ENCODE measurements around the gene GASK1A. TPM values are rescaled to one million over a fixed set of nuclear protein-coding genes. Genes with fewer than 3 reads are reported as not detected.

GASK1A gene
- polyA plus RNA-seq, 2 donors = 0.71 to 1.1 TPM

- H3K9me3 ChIP-seq (ENCODE audit: control insufficient read depth in 2 of 2, insufficient read depth in 1 of 2, low read depth in 1 of 2, low read length in 1 of 2) = peaks cover 0 to 3% of the 10 kb centered on the region in 2 donors
- WGBS, 2 donors = 88 to 89% methylated on average over 5 of the region's 5 CpGs
- peaks cover 0 to 8% of the 10 kb centered on the region in 2 donors for H3K36me3 ChIP-seq (ENCODE audit: control insufficient read depth in 2 of 2, insufficient read depth in 2 of 2, low read length in 1 of 2)
- H3K4me1 ChIP-seq (ENCODE audit: control insufficient read depth in 2 of 2, insufficient read depth in 2 of 2, low read length in 1 of 2) = no peaks in the 10 kb centered on the region
- H3K27me3 ChIP-seq (ENCODE audit: control insufficient read depth in 1 of 2, insufficient read depth in 2 of 2, low read length in 2 of 2) = no peaks in the 10 kb centered on the region
- no peak overlapping the region for H3K27ac ChIP-seq (ENCODE audit: low read depth in 2 of 2, low read length in 1 of 2)
- H3K4me3 ChIP-seq (ENCODE audit: low read depth in 1 of 2, low read length in 2 of 2) = no peak overlapping the region
These were observed 96.0 kb downstream of the GASK1A start for GRCh38 chr3:43074901-43075689.

DNA sequence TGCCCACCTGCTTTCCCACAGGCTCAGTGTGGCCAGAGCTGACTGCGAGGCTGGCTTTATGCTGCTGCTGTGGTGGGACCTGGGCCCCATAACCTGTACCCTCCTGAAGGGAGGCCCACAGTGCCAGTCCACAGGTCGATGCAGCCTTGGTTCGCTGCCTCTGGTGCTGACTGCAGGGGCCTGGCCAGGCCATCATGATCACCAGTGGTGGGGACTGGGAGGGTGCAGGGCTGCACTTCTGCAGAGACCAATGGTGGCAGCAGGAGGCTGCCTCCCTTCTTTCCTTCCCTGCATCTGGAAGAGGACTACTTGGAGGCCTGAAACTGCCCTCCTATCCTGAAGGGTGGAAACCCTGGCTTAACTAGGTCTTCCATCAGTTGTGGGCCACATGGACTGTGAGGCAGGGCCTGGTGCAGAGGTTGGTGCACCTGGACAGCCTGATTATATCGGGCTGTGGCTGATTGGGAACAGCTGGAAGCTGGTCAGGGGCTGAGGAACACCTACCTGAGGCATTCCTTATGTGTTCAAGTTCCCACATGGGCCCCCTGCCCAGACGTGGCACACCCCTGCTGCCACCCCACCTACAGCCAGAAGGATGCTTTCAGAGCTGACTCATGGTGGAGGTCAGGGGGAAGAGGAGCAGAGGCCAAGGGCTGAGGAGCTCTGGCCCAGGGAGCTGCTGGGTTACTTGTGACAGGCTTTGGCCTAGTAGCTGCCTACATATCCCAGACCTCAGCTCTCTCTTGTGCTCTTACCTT, 97.0 kb downstream of the GASK1A start:
- H3K27me3 ChIP-seq (ENCODE audit: control insufficient read depth in 1 of 2, insufficient read depth in 2 of 2, low read length in 2 of 2) = no peaks in the 10 kb centered on the region
- 70 to 76% methylated on average over 5 of the region's 5 CpGs for WGBS, 2 donors
- peaks cover 0 to 3% of the 10 kb centered on the region in 2 donors for H3K9me3 ChIP-seq (ENCODE audit: control insufficient read depth in 2 of 2, insufficient read depth in 1 of 2, low read depth in 1 of 2, low read length in 1 of 2)
- no peak overlapping the region for H3K4me3 ChIP-seq (ENCODE audit: low read depth in 1 of 2, low read length in 2 of 2)
- H3K27ac ChIP-seq (ENCODE audit: low read depth in 2 of 2, low read length in 1 of 2) = no peak overlapping the region
- H3K36me3 ChIP-seq (ENCODE audit: control insufficient read depth in 2 of 2, insufficient read depth in 2 of 2, low read length in 1 of 2) = peaks cover 3 to 17% of the 10 kb centered on the region in 2 donors
- no peaks in the 10 kb centered on the region for H3K4me1 ChIP-seq (ENCODE audit: control insufficient read depth in 2 of 2, insufficient read depth in 2 of 2, low read length in 1 of 2)

DNA sequence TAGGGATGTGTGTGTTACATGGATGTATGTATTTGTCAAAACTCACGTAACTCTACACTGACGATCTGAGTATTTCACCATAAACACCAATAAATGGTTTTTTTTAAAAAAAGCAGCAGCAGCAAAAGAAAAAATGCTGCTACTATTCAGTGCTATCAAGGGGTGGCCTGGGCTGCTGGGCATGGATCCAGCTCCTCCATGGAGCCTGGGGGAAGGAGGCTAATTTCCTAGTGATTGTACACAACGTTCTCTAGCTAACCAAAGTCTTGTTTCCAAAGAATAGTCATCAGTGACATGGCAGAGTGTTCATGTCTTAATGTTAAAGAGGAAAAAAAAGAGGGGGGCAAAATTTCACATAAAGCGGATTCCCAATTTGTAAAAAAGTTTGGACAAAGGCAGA, 97.7 kb downstream of the GASK1A start:
- no peaks in the 10 kb centered on the region for H3K9me3 ChIP-seq (ENCODE audit: control insufficient read depth in 2 of 2, insufficient read depth in 1 of 2, low read depth in 1 of 2, low read length in 1 of 2)
- H3K4me1 ChIP-seq (ENCODE audit: control insufficient read depth in 2 of 2, insufficient read depth in 2 of 2, low read length in 1 of 2) = no peaks in the 10 kb centered on the region
- no peak overlapping the region for H3K27ac ChIP-seq (ENCODE audit: low read depth in 2 of 2, low read length in 1 of 2)
- H3K27me3 ChIP-seq (ENCODE audit: control insufficient read depth in 1 of 2, insufficient read depth in 2 of 2, low read length in 2 of 2) = no peaks in the 10 kb centered on the region
- H3K4me3 ChIP-seq (ENCODE audit: low read depth in 1 of 2, low read length in 2 of 2) = no peak overlapping the region
- H3K36me3 ChIP-seq (ENCODE audit: control insufficient read depth in 2 of 2, insufficient read depth in 2 of 2, low read length in 1 of 2) = peaks cover 3 to 19% of the 10 kb centered on the region in 2 donors
- WGBS, 2 donors = 78 to 83% methylated on average over 4 of the region's 4 CpGs

DNA sequence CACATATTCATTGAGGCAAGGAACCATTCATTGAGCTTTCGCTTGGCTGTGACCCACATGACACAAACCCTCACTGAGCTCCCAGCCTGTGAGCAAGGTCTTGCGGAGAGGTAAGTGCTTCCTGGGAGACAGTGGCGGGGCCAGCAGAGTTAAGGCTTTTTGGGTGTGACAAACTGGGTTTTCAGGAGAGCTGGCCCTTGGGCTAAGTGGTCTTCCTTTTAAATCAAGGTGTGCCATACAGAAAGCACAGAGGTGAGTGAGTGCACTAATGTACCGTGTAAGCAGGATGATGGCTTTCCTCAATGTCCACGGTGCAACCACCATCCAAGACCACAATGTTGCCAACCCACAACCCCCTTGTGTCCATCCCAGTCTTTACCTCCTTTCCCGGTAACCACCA, 98.2 kb downstream of the GASK1A start:
- H3K36me3 ChIP-seq (ENCODE audit: control insufficient read depth in 2 of 2, insufficient read depth in 2 of 2, low read length in 1 of 2) = peaks cover 3 to 19% of the 10 kb centered on the region in 2 donors
- H3K9me3 ChIP-seq (ENCODE audit: control insufficient read depth in 2 of 2, insufficient read depth in 1 of 2, low read depth in 1 of 2, low read length in 1 of 2) = no peaks in the 10 kb centered on the region
- no peak overlapping the region for H3K4me3 ChIP-seq (ENCODE audit: low read depth in 1 of 2, low read length in 2 of 2)
- no peaks in the 10 kb centered on the region for H3K4me1 ChIP-seq (ENCODE audit: control insufficient read depth in 2 of 2, insufficient read depth in 2 of 2, low read length in 1 of 2)
- H3K27ac ChIP-seq (ENCODE audit: low read depth in 2 of 2, low read length in 1 of 2) = no peak overlapping the region
- no peaks in the 10 kb centered on the region for H3K27me3 ChIP-seq (ENCODE audit: control insufficient read depth in 1 of 2, insufficient read depth in 2 of 2, low read length in 2 of 2)
- 97 to 98% methylated on average over 6 of the region's 6 CpGs for WGBS, 2 donors

GRCh38 chr3:43077707-43078106, 98.6 kb downstream of the GASK1A start:
- H3K4me1 ChIP-seq (ENCODE audit: control insufficient read depth in 2 of 2, insufficient read depth in 2 of 2, low read length in 1 of 2) = no peaks in the 10 kb centered on the region
- no peaks in the 10 kb centered on the region for H3K9me3 ChIP-seq (ENCODE audit: control insufficient read depth in 2 of 2, insufficient read depth in 1 of 2, low read depth in 1 of 2, low read length in 1 of 2)
- H3K27me3 ChIP-seq (ENCODE audit: control insufficient read depth in 1 of 2, insufficient read depth in 2 of 2, low read length in 2 of 2) = no peaks in the 10 kb centered on the region
- H3K4me3 ChIP-seq (ENCODE audit: low read depth in 1 of 2, low read length in 2 of 2) = no peak overlapping the region
- peaks cover 3 to 19% of the 10 kb centered on the region in 2 donors for H3K36me3 ChIP-seq (ENCODE audit: control insufficient read depth in 2 of 2, insufficient read depth in 2 of 2, low read length in 1 of 2)
- no peak overlapping the region for H3K27ac ChIP-seq (ENCODE audit: low read depth in 2 of 2, low read length in 1 of 2)

DNA sequence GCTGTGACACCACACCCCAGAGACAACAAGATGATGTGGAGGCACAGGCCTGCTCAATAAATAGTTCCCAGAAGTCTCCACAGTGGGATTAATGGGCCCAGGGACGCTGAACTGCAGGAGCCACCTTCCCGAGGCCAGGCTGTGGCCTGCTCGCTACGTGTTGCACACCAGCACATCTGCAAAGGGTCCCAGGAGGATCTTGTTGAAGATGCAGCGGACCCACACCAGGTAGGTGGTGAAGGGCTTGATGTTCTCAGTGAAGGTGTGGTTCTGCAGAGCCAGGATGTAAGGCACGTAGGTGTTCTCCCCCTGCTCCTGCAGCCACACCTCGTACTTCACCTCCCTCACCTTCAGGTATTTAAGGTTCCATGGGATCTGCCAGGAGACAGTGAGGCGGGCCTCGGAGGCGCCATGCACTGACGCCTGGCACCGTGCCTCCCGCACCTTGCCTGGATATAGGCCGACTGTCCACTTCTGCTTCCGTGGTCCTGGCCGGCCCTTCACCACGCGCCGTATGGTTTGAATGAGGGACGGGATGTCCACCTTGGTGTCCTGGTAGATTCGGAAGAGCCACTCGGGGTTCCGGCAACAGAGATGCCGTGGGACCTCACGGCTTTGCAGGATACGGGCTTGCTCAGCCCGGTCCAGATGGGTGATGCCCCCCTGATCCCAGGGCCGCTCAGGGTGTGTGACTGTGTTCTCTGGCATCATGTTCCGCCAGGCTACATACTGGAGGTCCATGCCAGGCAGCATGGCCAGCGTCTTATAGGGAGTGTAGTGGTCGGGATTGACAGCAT, 100.6 kb downstream of the GASK1A start:
- H3K27ac ChIP-seq (ENCODE audit: low read depth in 2 of 2, low read length in 1 of 2) = no peak overlapping the region
- H3K9me3 ChIP-seq (ENCODE audit: control insufficient read depth in 2 of 2, insufficient read depth in 1 of 2, low read depth in 1 of 2, low read length in 1 of 2) = no peaks in the 10 kb centered on the region
- no peak overlapping the region for H3K4me3 ChIP-seq (ENCODE audit: low read depth in 1 of 2, low read length in 2 of 2)
- H3K4me1 ChIP-seq (ENCODE audit: control insufficient read depth in 2 of 2, insufficient read depth in 2 of 2, low read length in 1 of 2) = no peaks in the 10 kb centered on the region
- H3K27me3 ChIP-seq (ENCODE audit: control insufficient read depth in 1 of 2, insufficient read depth in 2 of 2, low read length in 2 of 2) = no peaks in the 10 kb centered on the region
- peaks cover 3 to 19% of the 10 kb centered on the region in 2 donors for H3K36me3 ChIP-seq (ENCODE audit: control insufficient read depth in 2 of 2, insufficient read depth in 2 of 2, low read length in 1 of 2)
- 94 to 96% methylated on average over 31 of the region's 31 CpGs for WGBS, 2 donors

GRCh38 chr3:43080726-43081568, 101.8 kb downstream of the GASK1A start:
- no peak overlapping the region for H3K4me3 ChIP-seq (ENCODE audit: low read depth in 1 of 2, low read length in 2 of 2)
- peaks cover 3 to 19% of the 10 kb centered on the region in 2 donors for H3K36me3 ChIP-seq (ENCODE audit: control insufficient read depth in 2 of 2, insufficient read depth in 2 of 2, low read length in 1 of 2)
- H3K4me1 ChIP-seq (ENCODE audit: control insufficient read depth in 2 of 2, insufficient read depth in 2 of 2, low read length in 1 of 2) = no peaks in the 10 kb centered on the region
- H3K27ac ChIP-seq (ENCODE audit: low read depth in 2 of 2, low read length in 1 of 2) = no peak overlapping the region
- no peaks in the 10 kb centered on the region for H3K27me3 ChIP-seq (ENCODE audit: control insufficient read depth in 1 of 2, insufficient read depth in 2 of 2, low read length in 2 of 2)
- H3K9me3 ChIP-seq (ENCODE audit: control insufficient read depth in 2 of 2, insufficient read depth in 1 of 2, low read depth in 1 of 2, low read length in 1 of 2) = no peaks in the 10 kb centered on the region
- 96 to 97% methylated on average over 40 of the region's 40 CpGs for whole genome bisulfite sequencing, 2 donors

GRCh38 chr3:43081796-43082195, 102.7 kb downstream of the GASK1A start:
- Histone ChIP-seq H3K4me3 (ENCODE audit: low read depth in 1 of 2, low read length in 2 of 2) (no peak overlapping the region), H3K27ac (ENCODE audit: low read depth in 2 of 2, low read length in 1 of 2) (no peak overlapping the region), H3K27me3 (ENCODE audit: control insufficient read depth in 1 of 2, insufficient read depth in 2 of 2, low read length in 2 of 2) (no peaks in the 10 kb centered on the region), H3K9me3 (ENCODE audit: control insufficient read depth in 2 of 2, insufficient read depth in 1 of 2, low read depth in 1 of 2, low read length in 1 of 2) (no peaks in the 10 kb centered on the region), H3K4me1 (ENCODE audit: control insufficient read depth in 2 of 2, insufficient read depth in 2 of 2, low read length in 1 of 2) (no peaks in the 10 kb centered on the region), H3K36me3 (ENCODE audit: control insufficient read depth in 2 of 2, insufficient read depth in 2 of 2, low read length in 1 of 2) (peaks cover 7 to 19% of the 10 kb centered on the region in 2 donors)
- 81 to 92% methylated on average over 5 of the region's 5 CpGs for WGBS, 2 donors

GRCh38 chr3:43082457-43082856, 103.3 kb downstream of the GASK1A start:
- 94 to 97% methylated on average over 2 of the region's 2 CpGs for WGBS, 2 donors
- Histone ChIP-seq H3K4me1 (ENCODE audit: control insufficient read depth in 2 of 2, insufficient read depth in 2 of 2, low read length in 1 of 2) (peaks cover 0 to 2% of the 10 kb centered on the region in 2 donors), H3K4me3 (ENCODE audit: low read depth in 1 of 2, low read length in 2 of 2) (no peak overlapping the region)

More at GRCh38 chr3:43082457-43082856, 103.3 kb downstream of the GASK1A start:
- no peaks in the 10 kb centered on the region for H3K27me3 ChIP-seq (ENCODE audit: control insufficient read depth in 1 of 2, insufficient read depth in 2 of 2, low read length in 2 of 2)
- H3K9me3 ChIP-seq (ENCODE audit: control insufficient read depth in 2 of 2, insufficient read depth in 1 of 2, low read depth in 1 of 2, low read length in 1 of 2) = no peaks in the 10 kb centered on the region
- peaks cover 7 to 19% of the 10 kb centered on the region in 2 donors for H3K36me3 ChIP-seq (ENCODE audit: control insufficient read depth in 2 of 2, insufficient read depth in 2 of 2, low read length in 1 of 2)
- no peak overlapping the region for H3K27ac ChIP-seq (ENCODE audit: low read depth in 2 of 2, low read length in 1 of 2)
